ENCODE results near the gene GH2.

GH2 gene

GRCh38 chr17:63848834-63849689 lies 32.7 kb downstream of the GH2 start:
- CTCF ChIA-PET: interaction anchor here (0.6 to 14.1 kb wide), 30 partner anchors 9 to 423 kb away, joined by 3 to 137 read pairs (median 3); partner anchors contain the start of genes ICAM2 and MAP3K3
- TF ChIP-seq, protein P1, sequence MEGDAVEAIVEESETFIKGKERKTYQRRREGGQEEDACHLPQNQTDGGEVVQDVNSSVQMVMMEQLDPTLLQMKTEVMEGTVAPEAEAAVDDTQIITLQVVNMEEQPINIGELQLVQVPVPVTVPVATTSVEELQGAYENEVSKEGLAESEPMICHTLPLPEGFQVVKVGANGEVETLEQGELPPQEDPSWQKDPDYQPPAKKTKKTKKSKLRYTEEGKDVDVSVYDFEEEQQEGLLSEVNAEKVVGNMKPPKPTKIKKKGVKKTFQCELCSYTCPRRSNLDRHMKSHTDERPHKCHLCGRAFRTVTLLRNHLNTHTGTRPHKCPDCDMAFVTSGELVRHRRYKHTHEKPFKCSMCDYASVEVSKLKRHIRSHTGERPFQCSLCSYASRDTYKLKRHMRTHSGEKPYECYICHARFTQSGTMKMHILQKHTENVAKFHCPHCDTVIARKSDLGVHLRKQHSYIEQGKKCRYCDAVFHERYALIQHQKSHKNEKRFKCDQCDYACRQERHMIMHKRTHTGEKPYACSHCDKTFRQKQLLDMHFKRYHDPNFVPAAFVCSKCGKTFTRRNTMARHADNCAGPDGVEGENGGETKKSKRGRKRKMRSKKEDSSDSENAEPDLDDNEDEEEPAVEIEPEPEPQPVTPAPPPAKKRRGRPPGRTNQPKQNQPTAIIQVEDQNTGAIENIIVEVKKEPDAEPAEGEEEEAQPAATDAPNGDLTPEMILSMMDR (IDR thresholded peaks at IDR 0.05; ENCODE audit: control extremely low read depth, extremely low read depth, low read depth, missing control alignments): peak; percentile 84
- DNase-seq (ENCODE audit: extremely low spot score): peak; percentile 97
- POLR2A ChIA-PET: interaction anchor here (0.6 kb wide), 1 partner anchor 296 kb away, joined by 3 read pairs; no protein-coding TSS in a partner anchor

DNA sequence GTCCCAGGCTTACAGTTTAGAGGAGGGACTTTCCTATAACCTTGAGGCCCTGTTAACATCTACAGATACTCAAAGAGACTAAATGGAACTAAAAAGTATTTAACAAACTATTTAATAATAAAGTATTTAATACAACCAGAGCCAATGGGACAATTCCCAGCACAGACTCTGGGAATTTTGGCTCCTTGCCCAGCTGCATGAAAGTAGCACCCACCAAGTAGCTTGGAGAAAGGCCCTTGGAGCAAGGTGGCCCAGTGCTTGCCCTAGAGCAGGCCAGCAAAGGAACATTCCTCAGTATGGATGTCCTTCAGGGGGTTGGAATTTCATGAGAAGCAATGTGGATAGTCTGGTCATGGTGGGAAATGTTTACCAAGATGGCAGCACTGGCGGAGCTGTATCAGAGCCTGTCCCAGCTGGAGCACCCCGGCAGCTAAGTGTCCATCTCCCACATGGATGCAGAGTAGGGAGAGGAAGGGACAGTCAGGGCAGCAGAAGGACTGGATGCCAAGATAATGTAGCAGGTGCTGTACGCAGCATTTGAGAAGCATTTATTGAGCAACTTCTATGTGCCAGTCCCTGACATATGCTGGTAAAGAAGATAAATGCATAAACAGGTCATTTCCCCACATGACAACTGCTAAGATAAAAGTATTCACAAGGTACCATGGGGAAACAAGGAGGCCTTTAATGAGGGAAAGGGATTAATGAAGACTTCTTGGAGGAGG lies 34.1 kb downstream of the GH2 start:
- POLR2A ChIA-PET: no interaction called here
- TF ChIP-seq, protein P1 (IDR thresholded peaks at IDR 0.05; ENCODE audit: control extremely low read depth, extremely low read depth, low read depth, missing control alignments): no peak
- CTCF ChIA-PET: interaction anchor here (0.6 to 14.1 kb wide), 7 partner anchors 8 to 119 kb away, joined by 3 to 137 read pairs (median 10); no protein-coding TSS in a partner anchor
- DNase-seq (ENCODE audit: extremely low spot score): no peak

- DNase-seq (ENCODE audit: extremely low spot score): no peak
- TF ChIP-seq, protein P1 (IDR thresholded peaks at IDR 0.05; ENCODE audit: control extremely low read depth, extremely low read depth, low read depth, missing control alignments): no peak
- ChIA-PET CTCF (interaction anchor here (14.1 kb wide), 1 partner anchor 17 kb away, joined by 137 read pairs; no protein-coding TSS in a partner anchor), POLR2A (no interaction called here)
Measured at GRCh38 chr17:63845509-63845908, 36.2 kb downstream of the GH2 start.

DNA sequence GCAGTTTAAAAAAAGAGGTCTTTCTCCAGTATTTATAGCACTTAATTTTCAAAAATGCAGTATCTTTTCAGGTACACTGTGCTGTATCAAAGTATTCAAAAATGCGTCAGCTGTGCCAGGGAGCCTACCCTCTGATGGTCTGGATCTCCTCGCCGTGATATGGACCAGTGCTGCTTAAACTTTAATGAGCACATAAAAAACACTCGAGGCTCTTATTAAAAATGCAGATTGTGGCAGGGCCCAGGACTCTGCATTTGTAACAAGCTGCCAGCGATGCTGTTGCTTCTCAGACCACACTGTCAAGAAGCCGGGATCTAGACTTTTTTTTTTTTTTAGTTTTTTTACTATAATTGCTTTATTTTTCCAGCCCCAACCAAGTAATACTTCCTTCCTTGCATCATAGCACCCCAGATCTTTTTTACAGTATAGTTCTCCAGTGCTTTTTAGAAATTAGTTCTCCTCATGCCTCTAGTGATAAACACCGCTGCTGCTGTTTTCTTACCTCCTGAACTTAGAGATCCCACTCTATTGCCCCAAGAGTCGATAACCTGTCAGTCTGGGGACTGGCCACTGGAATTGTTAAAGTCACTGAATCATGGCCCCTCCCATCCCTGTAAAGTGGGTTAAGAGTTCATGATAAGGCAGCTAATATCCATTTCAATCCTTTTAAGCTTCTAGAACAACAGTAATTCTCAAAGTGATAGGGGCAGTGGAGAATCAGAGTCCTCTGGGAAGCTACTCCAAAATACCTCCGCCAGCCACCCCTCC lies 37.6 kb downstream of the GH2 start:
- ChIA-PET CTCF (interaction anchor here (0.8 to 2.6 kb wide), 6 partner anchors 11 to 220 kb away, joined by 3 to 8 read pairs (median 4); no protein-coding TSS in a partner anchor), POLR2A (interaction anchor here (0.6 to 1.6 kb wide), 6 partner anchors 17 to 402 kb away, joined by 3 to 9 read pairs (median 5); partner anchors contain the start of genes CCDC47 and PSMC5)
- TF ChIP-seq, protein P1 (IDR thresholded peaks at IDR 0.05; ENCODE audit: control extremely low read depth, extremely low read depth, low read depth, missing control alignments): no peak
- no peak for DNase-seq (ENCODE audit: extremely low spot score)

- CTCF ChIA-PET: interaction anchor here (0.9 to 2.6 kb wide), 7 partner anchors 9 to 220 kb away, joined by 3 to 8 read pairs (median 3); no protein-coding TSS in a partner anchor
- DNase-seq (ENCODE audit: extremely low spot score): peak; percentile 56
- POLR2A ChIA-PET: interaction anchor here (0.6 to 1.6 kb wide), 8 partner anchors 11 to 401 kb away, joined by 3 to 9 read pairs (median 5); partner anchors contain the start of genes CCDC47 and PSMC5
Measured at GRCh38 chr17:63843387-63843888, 38.3 kb downstream of the GH2 start.
